HUES6 (cell line): ENCODE measurements around the gene GRM2.
"Not testable (repeated sequence)": the region's sequence is repeated elsewhere in the genome, so short reads cannot be mapped to it uniquely, and the experiment has no call there.

Experiments used
- H3K27ac ChIP-seq: 2 replicates; pipeline ENCODE4 v1.7.0; 2013; ENCODE audit warnings: low read depth, mild to moderate bottlenecking, low read length, inconsistent platforms
- H3K27me3 ChIP-seq: 2 replicates; pipeline ENCODE4 v1.6.1; 2013; ENCODE audit warnings: low read length; ENCODE audit not compliant: control insufficient read depth, insufficient read depth
- H3K36me3 ChIP-seq: 2 replicates; pipeline ENCODE4 v1.6.1; 2013; ENCODE audit warnings: low read length; ENCODE audit not compliant: control insufficient read depth, insufficient read depth
- H3K4me1 ChIP-seq: 2 replicates; pipeline ENCODE4 v1.6.1; 2013; ENCODE audit warnings: low read length; ENCODE audit not compliant: control insufficient read depth, insufficient read depth
- H3K4me3 ChIP-seq: 2 replicates; pipeline ENCODE4 v1.5.1; 2013; ENCODE audit warnings: low read depth, low read length
- H3K9ac ChIP-seq: one replicate; pipeline ENCODE4 v1.6.1; 2013; ENCODE audit warnings: mild to moderate bottlenecking, low read length
- H3K9me3 ChIP-seq: 2 replicates; pipeline ENCODE4 v1.6.1; 2013; ENCODE audit warnings: low read depth, low read length; ENCODE audit not compliant: control insufficient read depth, insufficient read depth

The GRM2 gene

GRCh38 chr3:51750878-51751277 is 44.0 kb downstream of the GRM2 start:
- no peaks in the 10 kb centered on the region for H3K27me3 ChIP-seq
- H3K27ac ChIP-seq, result no peak overlapping the region
- no peaks in the 10 kb centered on the region for H3K36me3 ChIP-seq
- H3K4me1 ChIP-seq, result peaks cover 17% of the 10 kb centered on the region
- no peak overlapping the region for H3K4me3 ChIP-seq
- H3K9me3 ChIP-seq, result peaks cover 23% of the 10 kb centered on the region
- H3K9ac ChIP-seq, result no peak overlapping the region

GRCh38 chr3:51751287-51751686 is 44.4 kb downstream of the GRM2 start:
- peaks cover 20% of the 10 kb centered on the region for H3K9me3 ChIP-seq
- H3K27ac ChIP-seq, result no peak overlapping the region
- H3K9ac ChIP-seq, result no peak overlapping the region
- no peaks in the 10 kb centered on the region for H3K36me3 ChIP-seq
- no peak overlapping the region for H3K4me3 ChIP-seq
- H3K4me1 ChIP-seq, result peaks cover 17% of the 10 kb centered on the region
- H3K27me3 ChIP-seq, result no peaks in the 10 kb centered on the region

GRCh38 chr3:51753763-51754750 is 47.2 kb downstream of the GRM2 start:
- Histone ChIP-seq H3K9ac (peak overlapping the region; percentile 12), H3K4me3 (peak overlapping the region; percentile 40; the same call in 1 of the 2 replicates), H3K9me3 (peaks cover 14% of the 10 kb centered on the region; the same call in 1 of the 2 replicates), H3K4me1 (peaks cover 17% of the 10 kb centered on the region)
- H3K36me3 ChIP-seq, H3K27me3 ChIP-seq, H3K27ac ChIP-seq: not testable (repeated sequence)

GRCh38 chr3:51759203-51759602 is 52.3 kb downstream of the GRM2 start:
- Histone ChIP-seq H3K27ac (no peak overlapping the region), H3K27me3 (no peaks in the 10 kb centered on the region), H3K9ac (no peak overlapping the region), H3K4me1 (no peaks in the 10 kb centered on the region), H3K9me3 (peaks cover 24% of the 10 kb centered on the region), H3K4me3 (no peak overlapping the region), H3K36me3 (no peaks in the 10 kb centered on the region)
